Right lobe of liver (tissue), 4 donors: ENCODE data around the gene SH2D3C.

Experiments
- POLR2A ChIP-seq: fragments of 450-650 bp; IDR thresholded peaks from one replicate; pipeline ENCODE4 v1.6.1; 2017; ENCODE audit warnings: antibody characterized with exemption, mild to moderate bottlenecking
- TF ChIP-seq, protein P1 (sequence below), 4 donors: fragments of 200-600 bp in 3 of 4; fragments of 450-650 bp in 1 of 4; IDR thresholded peaks; one replicate each; pipeline versions ENCODE4 v1.5.1 to v1.8.0; 2016 to 2022; ENCODE audit warnings: antibody characterized with exemption in 4 of 4, mild to moderate bottlenecking in 2 of 4
- donor health status: DM: no; HTN: no; CAD: no.
- donor health status: DM: no; HTN: no; CAD: no.
- donor health status: DM: no; HTN: yes; CAD: no.

DNA sequence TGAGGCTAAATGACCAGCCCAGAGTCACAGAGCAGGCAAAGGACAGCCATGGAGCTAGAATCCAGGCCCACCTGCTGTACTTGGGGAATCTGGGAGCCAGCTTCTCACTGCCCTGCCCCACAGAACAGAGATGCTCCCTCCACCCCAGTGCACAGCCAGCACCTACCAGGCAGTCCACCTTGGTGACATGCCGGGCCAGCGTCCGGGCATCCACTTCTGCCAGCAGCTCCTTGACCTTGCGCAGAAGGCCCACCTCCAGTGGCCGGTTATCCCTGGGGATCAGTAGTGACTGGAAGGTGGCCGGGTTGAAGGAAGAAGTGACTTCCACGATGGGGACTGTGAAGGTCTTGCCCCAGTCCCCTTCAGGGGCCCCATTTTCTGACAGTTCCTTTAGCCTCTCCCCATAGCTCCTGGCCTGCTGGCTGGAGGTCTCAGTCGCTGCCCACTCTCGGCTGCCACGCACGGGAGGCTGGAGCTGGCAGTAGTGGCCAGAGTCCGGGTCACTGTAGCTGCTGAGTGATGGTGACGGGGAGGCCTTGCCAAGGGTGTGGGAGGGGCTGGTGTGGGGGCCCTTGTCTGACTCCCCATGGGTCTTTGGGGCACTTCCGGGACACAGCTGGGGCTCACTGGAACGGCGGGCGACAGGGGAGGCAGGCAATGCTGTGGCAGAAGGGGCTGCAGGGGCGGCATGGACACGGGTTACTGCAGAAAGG is 33.9 kb downstream of the SH2D3C start:
- TF ChIP-seq, protein P1, sequence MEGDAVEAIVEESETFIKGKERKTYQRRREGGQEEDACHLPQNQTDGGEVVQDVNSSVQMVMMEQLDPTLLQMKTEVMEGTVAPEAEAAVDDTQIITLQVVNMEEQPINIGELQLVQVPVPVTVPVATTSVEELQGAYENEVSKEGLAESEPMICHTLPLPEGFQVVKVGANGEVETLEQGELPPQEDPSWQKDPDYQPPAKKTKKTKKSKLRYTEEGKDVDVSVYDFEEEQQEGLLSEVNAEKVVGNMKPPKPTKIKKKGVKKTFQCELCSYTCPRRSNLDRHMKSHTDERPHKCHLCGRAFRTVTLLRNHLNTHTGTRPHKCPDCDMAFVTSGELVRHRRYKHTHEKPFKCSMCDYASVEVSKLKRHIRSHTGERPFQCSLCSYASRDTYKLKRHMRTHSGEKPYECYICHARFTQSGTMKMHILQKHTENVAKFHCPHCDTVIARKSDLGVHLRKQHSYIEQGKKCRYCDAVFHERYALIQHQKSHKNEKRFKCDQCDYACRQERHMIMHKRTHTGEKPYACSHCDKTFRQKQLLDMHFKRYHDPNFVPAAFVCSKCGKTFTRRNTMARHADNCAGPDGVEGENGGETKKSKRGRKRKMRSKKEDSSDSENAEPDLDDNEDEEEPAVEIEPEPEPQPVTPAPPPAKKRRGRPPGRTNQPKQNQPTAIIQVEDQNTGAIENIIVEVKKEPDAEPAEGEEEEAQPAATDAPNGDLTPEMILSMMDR (IDR thresholded peaks at IDR 0.05) = no peak
- no peak for TF ChIP-seq POLR2A
